HL-60 (cell line): Measurements from ENCODE around the gene SYCP2.

Experiments used
- DNase-seq, 2 experiments: peaks; one replicate each; pipeline ENCODE4 v3.0.0-alpha.2; 2010 to 2020; ENCODE audit warnings: low read depth in 1 of 2, low spot score in 1 of 2
- H3K27ac ChIP-seq: fragments of 250-450 bp; sonication (Bioruptor Pico); replicated peaks from 2 replicates; pipeline ENCODE4 v1.5.1; 2020; ENCODE audit warnings: mild to moderate bottlenecking, moderate library complexity
- H3K27me3 ChIP-seq: fragments of 250-450 bp; sonication (Bioruptor Pico); 2 replicates; pipeline ENCODE4 v1.5.1; 2021; ENCODE audit warnings: mild to moderate bottlenecking, moderate library complexity; ENCODE audit not compliant: insufficient read depth, poor library complexity, severe bottlenecking
- H3K4me3 ChIP-seq: replicated peaks from 2 replicates; pipeline ENCODE4 v1.5.1; 2011; ENCODE audit warnings: mild to moderate bottlenecking, control low read depth, low read length; ENCODE audit not compliant: insufficient read depth
- GABPA ChIP-seq: IDR thresholded peaks from 2 replicates; pipeline ENCODE4 v1.6.1; 2012; ENCODE audit warnings: low read depth
- POLR2AphosphoS5 ChIP-seq: IDR thresholded peaks from 2 replicates; pipeline ENCODE4 v1.6.1; 2012; ENCODE audit warnings: low read depth
- SPI1 ChIP-seq: IDR thresholded peaks from 2 replicates; pipeline ENCODE4 v1.6.1; 2012; ENCODE audit warnings: low read depth, mild to moderate bottlenecking, borderline replicate concordance
- TF ChIP-seq, protein P1 (sequence below): IDR thresholded peaks from 2 replicates; pipeline ENCODE4 v1.6.1; 2012; ENCODE audit warnings: low read depth; ENCODE audit not compliant: insufficient replicate concordance
- TF ChIP-seq, protein P2 (sequence below): IDR thresholded peaks from one replicate; pipeline ENCODE4 v1.5.1; 2011; ENCODE audit warnings: low read length, control low read depth, inconsistent platforms; ENCODE audit not compliant: insufficient read depth

The SYCP2 gene

DNA sequence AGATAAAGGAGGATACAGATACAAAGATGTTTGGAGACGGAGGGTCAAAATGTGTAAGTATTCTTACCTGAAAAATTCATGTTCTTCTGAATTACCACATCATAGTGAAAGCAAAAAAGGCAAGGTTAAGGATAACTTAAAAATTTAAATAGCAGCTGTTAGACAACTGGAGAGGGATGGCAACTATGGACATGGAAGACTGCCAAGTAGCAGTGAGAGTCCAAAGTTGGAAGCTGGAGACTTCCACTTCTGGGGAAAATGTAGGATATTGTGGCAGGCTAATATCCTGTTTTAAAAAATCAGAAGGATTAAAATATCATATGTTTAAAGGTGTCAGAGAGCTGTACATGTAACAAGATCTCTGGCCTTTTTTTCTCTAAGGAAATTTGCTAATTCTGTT, 29.8 kb downstream of the SYCP2 start:
- no peak for TF ChIP-seq GABPA
- no peak for TF ChIP-seq SPI1
- TF ChIP-seq, protein P1, sequence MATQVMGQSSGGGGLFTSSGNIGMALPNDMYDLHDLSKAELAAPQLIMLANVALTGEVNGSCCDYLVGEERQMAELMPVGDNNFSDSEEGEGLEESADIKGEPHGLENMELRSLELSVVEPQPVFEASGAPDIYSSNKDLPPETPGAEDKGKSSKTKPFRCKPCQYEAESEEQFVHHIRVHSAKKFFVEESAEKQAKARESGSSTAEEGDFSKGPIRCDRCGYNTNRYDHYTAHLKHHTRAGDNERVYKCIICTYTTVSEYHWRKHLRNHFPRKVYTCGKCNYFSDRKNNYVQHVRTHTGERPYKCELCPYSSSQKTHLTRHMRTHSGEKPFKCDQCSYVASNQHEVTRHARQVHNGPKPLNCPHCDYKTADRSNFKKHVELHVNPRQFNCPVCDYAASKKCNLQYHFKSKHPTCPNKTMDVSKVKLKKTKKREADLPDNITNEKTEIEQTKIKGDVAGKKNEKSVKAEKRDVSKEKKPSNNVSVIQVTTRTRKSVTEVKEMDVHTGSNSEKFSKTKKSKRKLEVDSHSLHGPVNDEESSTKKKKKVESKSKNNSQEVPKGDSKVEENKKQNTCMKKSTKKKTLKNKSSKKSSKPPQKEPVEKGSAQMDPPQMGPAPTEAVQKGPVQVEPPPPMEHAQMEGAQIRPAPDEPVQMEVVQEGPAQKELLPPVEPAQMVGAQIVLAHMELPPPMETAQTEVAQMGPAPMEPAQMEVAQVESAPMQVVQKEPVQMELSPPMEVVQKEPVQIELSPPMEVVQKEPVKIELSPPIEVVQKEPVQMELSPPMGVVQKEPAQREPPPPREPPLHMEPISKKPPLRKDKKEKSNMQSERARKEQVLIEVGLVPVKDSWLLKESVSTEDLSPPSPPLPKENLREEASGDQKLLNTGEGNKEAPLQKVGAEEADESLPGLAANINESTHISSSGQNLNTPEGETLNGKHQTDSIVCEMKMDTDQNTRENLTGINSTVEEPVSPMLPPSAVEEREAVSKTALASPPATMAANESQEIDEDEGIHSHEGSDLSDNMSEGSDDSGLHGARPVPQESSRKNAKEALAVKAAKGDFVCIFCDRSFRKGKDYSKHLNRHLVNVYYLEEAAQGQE, result no peak
- TF ChIP-seq, protein P2, sequence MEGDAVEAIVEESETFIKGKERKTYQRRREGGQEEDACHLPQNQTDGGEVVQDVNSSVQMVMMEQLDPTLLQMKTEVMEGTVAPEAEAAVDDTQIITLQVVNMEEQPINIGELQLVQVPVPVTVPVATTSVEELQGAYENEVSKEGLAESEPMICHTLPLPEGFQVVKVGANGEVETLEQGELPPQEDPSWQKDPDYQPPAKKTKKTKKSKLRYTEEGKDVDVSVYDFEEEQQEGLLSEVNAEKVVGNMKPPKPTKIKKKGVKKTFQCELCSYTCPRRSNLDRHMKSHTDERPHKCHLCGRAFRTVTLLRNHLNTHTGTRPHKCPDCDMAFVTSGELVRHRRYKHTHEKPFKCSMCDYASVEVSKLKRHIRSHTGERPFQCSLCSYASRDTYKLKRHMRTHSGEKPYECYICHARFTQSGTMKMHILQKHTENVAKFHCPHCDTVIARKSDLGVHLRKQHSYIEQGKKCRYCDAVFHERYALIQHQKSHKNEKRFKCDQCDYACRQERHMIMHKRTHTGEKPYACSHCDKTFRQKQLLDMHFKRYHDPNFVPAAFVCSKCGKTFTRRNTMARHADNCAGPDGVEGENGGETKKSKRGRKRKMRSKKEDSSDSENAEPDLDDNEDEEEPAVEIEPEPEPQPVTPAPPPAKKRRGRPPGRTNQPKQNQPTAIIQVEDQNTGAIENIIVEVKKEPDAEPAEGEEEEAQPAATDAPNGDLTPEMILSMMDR, result no peak
- no peak for TF ChIP-seq POLR2AphosphoS5
- no peak for DNase-seq
- Histone ChIP-seq H3K27ac (no peak overlapping the region), H3K4me3 (no peak overlapping the region), H3K27me3 (peaks cover 10% of the 10 kb centered on the region)

DNA sequence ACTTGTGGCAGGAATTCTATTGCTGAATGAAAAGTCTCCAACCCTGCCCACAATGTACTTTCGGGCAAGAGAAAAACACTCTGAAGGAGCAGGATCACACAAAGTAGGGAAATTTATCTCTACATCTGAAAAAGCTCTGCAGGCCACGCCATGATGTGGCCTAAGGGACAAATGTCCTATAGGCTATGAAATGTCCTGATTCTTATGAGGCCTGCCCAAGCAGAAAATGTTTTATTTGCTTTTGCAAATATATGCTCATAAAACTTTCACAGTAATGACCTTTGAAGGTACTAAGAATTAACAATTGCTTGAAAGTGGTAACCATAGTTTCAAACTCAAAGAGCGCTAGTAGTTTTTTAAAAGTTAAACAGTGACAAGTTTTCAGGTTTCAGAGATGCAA, 31.0 kb downstream of the SYCP2 start:
- TF ChIP-seq SPI1 (no peak), POLR2AphosphoS5 (no peak), GABPA (no peak)
- TF ChIP-seq, protein P1, result no peak
- TF ChIP-seq, protein P2, result no peak

DNA sequence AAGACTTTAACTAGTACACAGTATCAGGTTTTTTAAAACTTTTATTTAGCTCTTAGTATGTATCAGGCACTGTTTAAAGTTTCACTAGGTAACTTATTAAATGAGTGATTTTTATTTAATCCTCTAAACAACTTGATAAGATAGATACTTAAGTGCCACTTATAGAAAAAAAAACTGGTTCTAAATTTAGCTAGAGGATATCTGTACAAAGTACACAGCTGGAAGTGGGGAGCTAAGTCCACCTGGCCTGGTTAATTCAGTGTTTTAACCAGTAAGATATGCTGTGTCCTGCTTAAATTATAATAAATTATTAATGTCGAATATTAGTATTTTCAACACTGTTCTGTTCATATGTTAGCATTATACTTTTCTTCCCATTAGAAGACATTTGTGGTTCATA, 37.5 kb downstream of the SYCP2 start:
- DNase-seq, result no peak
- Histone ChIP-seq H3K4me3 (no peak overlapping the region), H3K27ac (no peak overlapping the region), H3K27me3 (peaks cover 11% of the 10 kb centered on the region)
- TF ChIP-seq POLR2AphosphoS5 (no peak), GABPA (no peak), SPI1 (no peak)
- TF ChIP-seq, protein P2, result no peak
- TF ChIP-seq, protein P1, result no peak

More for the DNA sequence above, 31.0 kb downstream of the SYCP2 start:
- H3K27ac ChIP-seq, result no peak overlapping the region
- no peak overlapping the region for H3K4me3 ChIP-seq
- no peak for DNase-seq
- H3K27me3 ChIP-seq, result peaks cover 10% of the 10 kb centered on the region
